GM20000 (cell line): ENCODE results near the gene IGLL5.

ENCODE experiments used
- DNase-seq: peaks from one replicate; pipeline ENCODE4 v3.0.0; 2012; ENCODE audit warnings: low spot score
- CTCF ChIP-seq: IDR thresholded peaks from 2 replicates; pipeline ENCODE4 v1.5.1; 2012; ENCODE audit warnings: mild to moderate bottlenecking, control low read depth; ENCODE audit errors: extremely low read depth, missing control alignments

Gene IGLL5

GRCh38 chr22:22881116-22882000, 6.3 kb upstream of the IGLL5 start:
- no peak for TF ChIP-seq CTCF
- DNase-seq = peak; percentile 53

- peak; percentile 59 for DNase-seq
- no peak for TF ChIP-seq CTCF
These were observed 5.4 kb upstream of the IGLL5 start for GRCh38 chr22:22882033-22882717.

GRCh38 chr22:22883090-22883727, 4.4 kb upstream of the IGLL5 start:
- TF ChIP-seq CTCF = no peak
- DNase-seq = no peak

GRCh38 chr22:22884010-22884887, 3.4 kb upstream of the IGLL5 start:
- peak; percentile 85 for DNase-seq
- TF ChIP-seq CTCF = peak; percentile 81

- no peak for TF ChIP-seq CTCF
- DNase-seq = peak; percentile 87
These were observed 2.5 kb upstream of the IGLL5 start for GRCh38 chr22:22884888-22885840.

- DNase-seq = no peak
- no peak for TF ChIP-seq CTCF
These were observed 1.1 kb upstream of the IGLL5 start for GRCh38 chr22:22886546-22886945.
